Renal cortex interstitium (tissue), 3 donors: ENCODE measurements around the gene LTA4H. TPM values are rescaled to one million over a fixed set of nuclear protein-coding genes. Genes with fewer than 3 reads are reported as not detected.

Experiments used
- polyA plus RNA-seq, 3 donors: library from polyadenylated mRNA; unstranded; fragments of 120-200 nt; gene quantifications; one replicate each; pipeline ENCODE4 v1.2.1, GENCODE V29; 2013; ENCODE audit not compliant: insufficient read length in 3 of 3

Gene LTA4H
- polyA plus RNA-seq, 3 donors = 120 to 138 (median 125) TPM

Other genes starting within 250 kb of the LTA4H start
- gene NTN4, start 244.8 kb downstream of the LTA4H start, polyA plus RNA-seq = 100 to 1,000 TPM in 1 of 3 donors, 10 to 100 TPM in 2; 84.1 to 119 (median 98.6) TPM
- gene SNRPF, start 176.6 kb downstream of the LTA4H start, polyA plus RNA-seq = 100 to 1,000 TPM in 2 of 3 donors, 10 to 100 TPM in 1; 79.8 to 116 (median 106) TPM
- under 1 TPM; 0.42 to 0.89 (median 0.42) TPM for gene CCDC38, start 93.0 kb downstream of the LTA4H start, polyA plus RNA-seq
- gene AMDHD1, start 92.3 kb downstream of the LTA4H start, polyA plus RNA-seq = 1 to 10 TPM; 1.1 to 1.9 (median 1.2) TPM
- gene HAL, start 39.2 kb downstream of the LTA4H start, polyA plus RNA-seq = under 1 TPM; 0.60 to 1.00 (median 0.86) TPM
- gene ELK3, start 158.8 kb upstream of the LTA4H start, polyA plus RNA-seq = 10 to 100 TPM; 47.1 to 59.4 (median 55.9) TPM